Thoracic aorta (tissue), 2 donors: ENCODE results near the gene RSPH1. TPM values are rescaled to one million over a fixed set of nuclear protein-coding genes. Genes with fewer than 3 reads are reported as not detected.

Experiments used
- ATAC-seq: fragments of 150-250 bp; one replicate; pipeline ENCODE4 v1.8.0; 2017; ENCODE audit warnings: low read depth; ENCODE audit not compliant: insufficient number of reproducible peaks, low FRiP score
- DNase-seq: peaks from one replicate; pipeline ENCODE4 v3.0.0-alpha.2; 2020; ENCODE audit warnings: low spot score
- H3K27ac ChIP-seq, 2 donors: fragments of 200-600 bp; sonication (generic); 1 replicate in 1 of 2; 2 replicates in 1 of 2; pipeline ENCODE4 v1.5.1; 2016; ENCODE audit warnings: mild to moderate bottlenecking in 2 of 2, moderate library complexity in 2 of 2
- H3K27me3 ChIP-seq: fragments of 200-600 bp; sonication (generic); replicated peaks from 2 replicates; pipeline ENCODE4 v1.6.0; 2016; ENCODE audit warnings: mild to moderate bottlenecking; ENCODE audit not compliant: insufficient read depth
- H3K36me3 ChIP-seq: fragments of 200-600 bp; sonication (generic); one replicate; pipeline ENCODE4 v1.5.1; 2016
- H3K4me1 ChIP-seq, 2 donors: fragments of 200-600 bp; sonication (generic); 1 replicate in 1 of 2; 2 replicates in 1 of 2; pipeline versions ENCODE4 v1.5.1 to v1.6.0; 2016; ENCODE audit warnings: low read depth in 2 of 2, mild to moderate bottlenecking in 1 of 2; ENCODE audit not compliant: control insufficient read depth in 1 of 2
- H3K4me3 ChIP-seq: fragments of 200-600 bp; sonication (generic); 2 replicates; pipeline ENCODE4 v1.5.1; 2016; ENCODE audit warnings: mild to moderate bottlenecking
- H3K9me3 ChIP-seq: fragments of 200-600 bp; sonication (generic); 2 replicates; pipeline ENCODE4 v1.5.1; 2016
- total RNA-seq, 2 donors: library from RNA; depleted of rRNA; stranded (reverse); fragments of >200 nt; gene quantifications; one replicate each; pipeline versions ENCODE4 v1.1.0 to v1.2.3, GENCODE V29; 2016
- TF ChIP-seq, protein P1 (sequence below): fragments of 200-600 bp; sonication (generic); IDR thresholded peaks from one replicate; pipeline ENCODE4 v1.5.1; 2019; ENCODE audit warnings: antibody characterized with exemption

Gene RSPH1
- total RNA-seq, 2 donors from 2014 or later: 0.27 TPM; not detected in 1

DNA sequence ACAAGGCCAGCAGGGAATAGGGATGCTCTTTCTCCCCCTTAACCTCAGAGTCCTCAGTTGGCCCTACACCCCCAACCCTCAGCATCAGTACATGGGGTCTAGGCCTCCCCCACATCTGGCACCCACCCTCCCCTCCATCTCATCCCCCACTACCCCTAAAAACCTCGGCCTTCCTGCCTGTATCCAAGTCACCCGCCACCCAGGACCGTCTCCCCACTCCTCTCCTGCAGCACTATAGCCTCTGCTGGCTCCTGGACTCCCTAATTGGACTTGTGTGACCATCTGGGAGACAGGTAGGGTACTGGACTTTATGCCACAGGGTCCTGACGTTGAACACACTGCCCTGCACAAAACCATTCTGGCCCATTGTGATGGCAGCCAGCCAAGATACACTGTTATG lies 6.0 kb downstream of the RSPH1 start:
- DNase-seq (no peak), ATAC-seq (no peak)
- H3K27me3 ChIP-seq: no peaks in the 10 kb centered on the region
- no peaks in the 10 kb centered on the region for H3K36me3 ChIP-seq
- no peaks in the 10 kb centered on the region for H3K9me3 ChIP-seq
- H3K4me3 ChIP-seq: no peak overlapping the region
- H3K27ac ChIP-seq: no peak overlapping the region
- no peaks in the 10 kb centered on the region for H3K4me1 ChIP-seq
- TF ChIP-seq, protein P1, sequence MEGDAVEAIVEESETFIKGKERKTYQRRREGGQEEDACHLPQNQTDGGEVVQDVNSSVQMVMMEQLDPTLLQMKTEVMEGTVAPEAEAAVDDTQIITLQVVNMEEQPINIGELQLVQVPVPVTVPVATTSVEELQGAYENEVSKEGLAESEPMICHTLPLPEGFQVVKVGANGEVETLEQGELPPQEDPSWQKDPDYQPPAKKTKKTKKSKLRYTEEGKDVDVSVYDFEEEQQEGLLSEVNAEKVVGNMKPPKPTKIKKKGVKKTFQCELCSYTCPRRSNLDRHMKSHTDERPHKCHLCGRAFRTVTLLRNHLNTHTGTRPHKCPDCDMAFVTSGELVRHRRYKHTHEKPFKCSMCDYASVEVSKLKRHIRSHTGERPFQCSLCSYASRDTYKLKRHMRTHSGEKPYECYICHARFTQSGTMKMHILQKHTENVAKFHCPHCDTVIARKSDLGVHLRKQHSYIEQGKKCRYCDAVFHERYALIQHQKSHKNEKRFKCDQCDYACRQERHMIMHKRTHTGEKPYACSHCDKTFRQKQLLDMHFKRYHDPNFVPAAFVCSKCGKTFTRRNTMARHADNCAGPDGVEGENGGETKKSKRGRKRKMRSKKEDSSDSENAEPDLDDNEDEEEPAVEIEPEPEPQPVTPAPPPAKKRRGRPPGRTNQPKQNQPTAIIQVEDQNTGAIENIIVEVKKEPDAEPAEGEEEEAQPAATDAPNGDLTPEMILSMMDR: no peak

GRCh38 chr21:42489006-42489563 lies 6.9 kb downstream of the RSPH1 start:
- Histone ChIP-seq H3K27me3 (no peaks in the 10 kb centered on the region), H3K4me1 (no peaks in the 10 kb centered on the region), H3K9me3 (no peaks in the 10 kb centered on the region), H3K4me3 (no peak overlapping the region), H3K27ac (no peak overlapping the region), H3K36me3 (no peaks in the 10 kb centered on the region)
- ATAC-seq (no peak), DNase-seq (no peak)
- TF ChIP-seq, protein P1: no peak

DNA sequence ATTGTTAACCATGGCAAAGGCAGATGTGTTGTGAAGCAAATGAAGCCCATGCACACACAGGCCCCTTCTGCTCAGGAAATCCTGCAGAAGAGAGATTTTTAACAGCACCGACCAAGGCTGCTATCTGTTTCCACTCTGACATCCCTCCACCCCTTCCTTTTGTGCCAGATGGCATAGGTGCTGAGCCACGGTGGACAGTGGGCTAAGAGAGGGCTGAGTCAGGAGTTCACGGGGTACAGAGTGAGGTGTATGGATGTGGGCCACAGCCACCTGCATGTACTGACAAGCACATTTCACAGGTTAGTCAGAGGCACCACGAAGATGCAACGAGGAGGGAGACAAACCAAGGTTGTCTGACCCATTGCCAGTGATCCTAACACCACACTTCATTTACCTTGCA lies 9.5 kb downstream of the RSPH1 start:
- H3K27ac ChIP-seq: no peak overlapping the region

GRCh38 chr21:42486072-42486471 lies 10.0 kb downstream of the RSPH1 start:
- ATAC-seq (no peak), DNase-seq (no peak)
- Histone ChIP-seq H3K4me1 (no peaks in the 10 kb centered on the region), H3K36me3 (no peaks in the 10 kb centered on the region), H3K27ac (no peak overlapping the region), H3K9me3 (no peaks in the 10 kb centered on the region), H3K27me3 (no peaks in the 10 kb centered on the region), H3K4me3 (no peak overlapping the region)
- TF ChIP-seq, protein P1: no peak

More for the DNA sequence above, 9.5 kb downstream of the RSPH1 start:
- Histone ChIP-seq H3K9me3 (no peaks in the 10 kb centered on the region), H3K4me1 (no peaks in the 10 kb centered on the region), H3K4me3 (no peak overlapping the region), H3K27me3 (no peaks in the 10 kb centered on the region), H3K36me3 (no peaks in the 10 kb centered on the region)
- TF ChIP-seq, protein P1: no peak
- DNase-seq: no peak
- no peak for ATAC-seq

GRCh38 chr21:42484966-42485365 lies 11.1 kb downstream of the RSPH1 start:
- ATAC-seq (no peak), DNase-seq (no peak)
- no peaks in the 10 kb centered on the region for H3K27me3 ChIP-seq
- no peak overlapping the region for H3K27ac ChIP-seq
- H3K36me3 ChIP-seq: no peaks in the 10 kb centered on the region
- TF ChIP-seq, protein P1: no peak
- no peaks in the 10 kb centered on the region for H3K9me3 ChIP-seq
- no peak overlapping the region for H3K4me3 ChIP-seq
- no peaks in the 10 kb centered on the region for H3K4me1 ChIP-seq
